T47D (cell line): Measurements from ENCODE around the gene BICRA.
"Not testable (repeated sequence)": the region's sequence is repeated elsewhere in the genome, so short reads cannot be mapped to it uniquely, and the experiment has no call there.

Experiments used
- DNase-seq, 2 experiments: peaks; one replicate each; pipeline versions ENCODE4 v3.0.0 to v3.0.0-alpha.2; 2011 to 2012; ENCODE audit warnings: low read depth in 1 of 2, low spot score in 1 of 2
- JUND ChIP-seq: IDR thresholded peaks from 2 replicates; pipeline ENCODE4 v1.6.1; 2012; ENCODE audit warnings: low read depth
- in situ Hi-C: cut with HindIII; loops from 2 replicates; pipeline ENCODE4 v1.10.0; 2016; ENCODE audit warnings: low sequenced_read_pairs, low pct_unique_long_range_greater_than_20kb

BICRA gene

DNA sequence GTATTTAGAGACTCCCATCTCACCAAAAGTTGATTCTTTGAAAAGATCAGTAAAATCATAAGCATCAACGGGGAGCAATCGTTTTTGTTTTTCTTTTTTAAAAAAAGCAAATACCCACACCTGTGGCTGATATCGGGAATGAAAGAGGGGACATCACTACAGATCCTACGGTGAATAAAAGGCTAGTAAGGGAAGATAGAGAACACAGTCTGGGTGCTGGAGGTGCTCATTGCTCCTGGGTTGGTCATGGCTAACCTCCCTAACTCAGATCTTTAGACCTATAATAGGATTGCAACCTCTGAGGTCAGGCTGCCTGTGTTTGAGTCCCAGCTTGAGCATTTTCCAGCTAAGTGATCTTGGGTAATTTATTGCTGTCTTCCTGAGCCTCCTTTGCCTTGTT is 105.4 kb downstream of the BICRA start:
- in situ Hi-C loops: no loop called here
- DNase-seq: no peak

DNA sequence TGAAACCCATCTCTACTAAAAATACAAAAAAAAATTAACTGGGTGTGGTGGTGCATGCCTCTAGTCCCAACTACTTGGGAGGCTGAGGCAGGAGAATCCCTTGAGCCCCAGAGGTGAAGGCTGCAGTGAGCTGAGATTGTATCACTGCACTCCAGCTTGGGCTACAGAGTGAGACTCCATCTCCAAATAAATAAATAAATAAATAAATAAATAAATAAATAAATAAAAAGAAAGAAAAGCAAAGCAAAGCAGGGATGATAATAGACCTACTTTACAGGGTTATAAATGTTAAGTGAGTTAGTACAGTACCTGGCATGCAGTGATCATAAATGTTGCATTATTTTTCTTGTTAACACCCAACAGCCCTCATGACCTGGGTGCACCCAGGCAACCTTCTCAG is 105.9 kb downstream of the BICRA start:
- DNase-seq, in situ Hi-C loops: not testable (repeated sequence)

More for the DNA sequence above, 105.4 kb downstream of the BICRA start:
- TF ChIP-seq JUND: no peak

DNA sequence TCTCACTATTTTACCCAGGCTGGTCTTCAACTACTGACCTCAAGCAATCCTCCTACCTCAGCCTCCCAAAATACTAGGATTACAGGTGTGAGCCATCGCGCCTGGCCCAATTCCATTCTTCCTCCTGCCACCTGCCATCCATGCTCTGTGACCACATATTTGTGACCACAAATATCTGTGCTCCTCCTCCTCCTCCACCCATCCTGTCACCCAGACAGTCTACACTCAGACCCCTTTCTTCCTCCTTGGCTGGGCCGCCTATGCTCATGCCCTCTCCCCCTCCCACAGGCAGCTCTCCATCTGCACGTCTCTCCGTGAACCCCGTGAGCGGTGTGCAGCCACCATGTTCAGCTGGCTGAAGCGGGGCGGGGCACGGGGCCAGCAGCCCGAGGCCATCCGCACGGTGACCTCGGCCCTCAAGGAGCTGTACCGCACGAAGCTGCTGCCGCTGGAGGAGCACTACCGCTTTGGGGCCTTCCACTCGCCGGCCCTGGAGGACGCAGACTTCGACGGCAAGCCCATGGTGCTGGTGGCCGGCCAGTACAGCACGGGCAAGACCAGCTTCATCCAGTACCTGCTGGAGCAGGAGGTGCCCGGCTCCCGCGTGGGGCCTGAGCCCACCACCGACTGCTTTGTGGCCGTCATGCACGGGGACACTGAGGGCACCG is 107.5 kb downstream of the BICRA start:
- DNase-seq: no peak
- in situ Hi-C loops: no loop called here
- TF ChIP-seq JUND: no peak

DNA sequence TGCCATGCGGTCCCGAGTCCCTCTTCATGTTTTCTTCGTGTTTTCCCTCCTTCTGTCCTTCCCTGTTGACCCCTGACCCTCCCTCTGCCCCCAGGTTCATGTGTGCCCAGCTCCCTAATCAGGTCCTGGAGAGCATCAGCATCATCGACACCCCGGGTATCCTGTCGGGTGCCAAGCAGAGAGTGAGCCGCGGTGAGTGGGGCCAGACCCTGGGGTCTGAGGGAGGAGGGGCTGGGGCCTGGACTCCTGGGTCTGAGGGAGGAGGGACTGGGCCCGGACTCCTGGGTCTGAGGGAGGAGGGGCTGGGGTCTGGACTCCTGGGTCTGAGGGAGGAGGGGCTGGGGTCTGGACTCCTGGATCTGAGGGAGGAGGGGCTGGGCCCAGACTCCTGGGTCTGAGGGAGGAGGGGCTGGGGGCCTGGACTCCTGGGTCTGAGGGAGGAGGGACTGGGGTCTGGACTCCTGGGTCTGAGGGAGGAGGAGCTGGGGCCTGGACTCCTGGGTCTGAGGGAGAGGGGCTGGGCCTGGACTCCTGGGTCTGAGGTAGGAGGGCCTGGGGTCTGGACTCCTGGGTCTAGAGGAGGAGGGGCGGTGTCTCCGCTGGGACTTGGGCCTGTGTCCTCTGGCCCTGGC is 109.6 kb downstream of the BICRA start:
- DNase-seq, in situ Hi-C loops: not testable (repeated sequence)

DNA sequence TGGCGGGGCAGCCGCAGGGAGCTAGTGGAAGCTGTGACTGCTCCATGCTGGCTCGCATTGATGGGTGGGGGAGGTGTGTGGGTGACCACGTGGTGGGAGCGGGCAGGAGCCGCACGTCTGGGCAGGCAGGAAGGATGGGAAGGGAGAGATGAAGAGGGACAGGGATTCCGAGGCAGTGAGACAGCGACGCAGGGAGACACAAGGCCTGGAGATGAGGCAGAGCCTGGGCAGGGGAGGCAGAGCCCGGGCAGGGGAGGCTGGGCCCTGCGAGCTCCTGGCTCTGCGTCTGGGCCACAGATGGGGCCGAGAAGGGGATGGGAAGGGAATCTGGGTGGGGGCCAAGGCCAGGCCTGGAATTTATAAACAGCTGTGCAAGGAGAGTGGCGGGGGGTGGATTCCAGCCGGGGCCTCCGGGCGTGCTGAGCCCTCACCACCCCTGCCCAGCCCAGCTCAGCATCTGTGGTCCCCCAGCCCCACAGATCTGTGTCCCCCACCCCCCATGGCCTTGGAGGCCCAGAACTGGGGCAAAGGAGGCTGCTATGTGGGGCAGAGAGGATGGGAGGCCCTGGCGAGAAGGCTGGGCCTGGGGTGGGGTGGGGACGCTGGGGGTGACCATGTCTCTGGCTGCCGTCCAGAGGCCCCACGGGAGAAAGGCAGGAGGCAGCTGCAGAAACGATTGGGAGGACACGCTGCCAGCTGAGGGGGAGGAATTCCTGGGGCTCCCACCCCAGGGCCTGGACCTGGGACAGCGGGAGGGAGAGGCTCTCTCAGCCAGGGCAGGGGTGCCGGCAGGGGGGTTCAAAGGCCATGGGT is 110.3 kb downstream of the BICRA start:
- no peak for TF ChIP-seq JUND
- DNase-seq: no peak
- in situ Hi-C loops: no loop called here

DNA sequence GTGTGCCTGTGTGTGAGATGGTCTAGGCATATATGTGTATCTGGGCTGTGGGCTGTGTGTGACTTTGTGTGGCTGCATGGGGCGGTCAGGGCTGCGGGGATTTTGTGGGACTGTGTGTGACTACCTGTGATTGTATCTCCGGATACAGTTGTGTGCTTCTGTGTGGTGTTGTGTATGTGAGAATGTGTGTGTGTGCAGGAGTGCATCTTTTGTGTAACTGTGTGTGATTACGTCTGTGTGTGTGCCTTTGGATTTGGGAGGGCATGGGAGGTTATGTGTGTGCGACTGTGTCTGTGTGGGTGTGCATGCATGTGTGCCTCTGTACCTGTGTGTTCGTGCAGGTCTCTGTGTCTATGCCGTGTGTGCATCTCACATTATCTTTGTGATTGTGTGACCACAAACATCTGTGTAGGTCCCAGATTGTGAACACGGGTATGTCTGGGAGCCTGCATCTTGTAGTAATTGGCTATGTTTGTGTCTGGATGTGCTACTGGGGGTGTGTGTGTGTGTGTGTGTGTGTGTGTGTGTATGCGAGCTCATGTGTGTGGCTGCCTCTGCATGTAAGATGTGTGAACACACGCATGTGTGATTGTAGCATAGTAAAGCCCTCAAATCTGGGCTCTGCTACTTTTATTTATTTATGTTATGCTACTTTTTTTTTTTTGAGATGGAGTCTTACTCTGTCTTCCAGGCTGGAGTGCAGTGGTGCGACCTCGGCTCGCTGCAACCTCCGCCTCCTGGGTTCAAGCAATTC is 111.9 kb downstream of the BICRA start:
- no peak for TF ChIP-seq JUND
- in situ Hi-C loops: no loop called here
- DNase-seq: no peak

DNA sequence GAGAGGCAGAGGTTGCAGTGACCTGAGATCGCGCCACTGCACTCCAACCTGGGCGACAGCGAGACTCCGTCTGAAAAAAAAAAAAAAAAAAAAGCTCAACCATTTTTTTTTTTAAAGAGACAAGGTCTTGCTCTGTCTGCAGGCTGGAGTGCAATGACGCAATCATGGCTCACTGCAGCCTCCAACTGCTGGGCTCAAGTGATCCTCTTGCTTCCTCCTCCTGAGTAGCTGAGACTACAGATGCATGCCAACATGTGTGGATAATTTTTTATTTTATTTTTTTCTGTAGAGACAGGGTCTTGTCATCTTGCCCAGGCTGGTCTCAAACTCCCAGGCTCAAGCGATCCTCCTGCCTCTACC is 114.6 kb downstream of the BICRA start:
- no peak for TF ChIP-seq JUND
- DNase-seq: peak in 1 of 2 experiments; percentile 47
- in situ Hi-C loops: no loop called here

DNA sequence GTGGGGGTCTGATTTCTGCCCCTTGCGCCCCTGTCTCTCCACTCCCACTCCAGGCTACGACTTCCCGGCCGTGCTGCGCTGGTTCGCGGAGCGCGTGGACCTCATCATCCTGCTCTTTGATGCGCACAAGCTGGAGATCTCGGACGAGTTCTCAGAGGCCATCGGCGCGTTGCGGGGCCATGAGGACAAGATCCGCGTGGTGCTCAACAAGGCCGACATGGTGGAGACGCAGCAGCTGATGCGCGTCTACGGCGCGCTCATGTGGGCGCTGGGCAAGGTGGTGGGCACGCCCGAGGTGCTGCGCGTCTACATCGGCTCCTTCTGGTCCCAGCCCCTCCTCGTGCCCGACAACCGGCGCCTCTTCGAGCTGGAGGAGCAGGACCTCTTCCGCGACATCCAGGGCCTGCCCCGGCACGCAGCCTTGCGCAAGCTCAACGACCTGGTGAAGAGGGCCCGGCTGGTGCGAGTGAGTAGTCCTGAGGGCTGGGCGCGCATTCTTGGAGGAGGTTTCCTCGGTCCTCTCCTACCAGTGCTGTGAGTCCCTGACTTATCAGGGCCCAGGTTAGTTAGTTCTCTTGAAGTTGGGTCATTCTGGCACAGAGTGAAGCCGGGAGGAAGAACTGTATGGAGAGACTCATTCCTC is 116.9 kb downstream of the BICRA start:
- no peak for TF ChIP-seq JUND
- in situ Hi-C loops: no loop called here
- DNase-seq: peak in 1 of 2 experiments; percentile 65

DNA sequence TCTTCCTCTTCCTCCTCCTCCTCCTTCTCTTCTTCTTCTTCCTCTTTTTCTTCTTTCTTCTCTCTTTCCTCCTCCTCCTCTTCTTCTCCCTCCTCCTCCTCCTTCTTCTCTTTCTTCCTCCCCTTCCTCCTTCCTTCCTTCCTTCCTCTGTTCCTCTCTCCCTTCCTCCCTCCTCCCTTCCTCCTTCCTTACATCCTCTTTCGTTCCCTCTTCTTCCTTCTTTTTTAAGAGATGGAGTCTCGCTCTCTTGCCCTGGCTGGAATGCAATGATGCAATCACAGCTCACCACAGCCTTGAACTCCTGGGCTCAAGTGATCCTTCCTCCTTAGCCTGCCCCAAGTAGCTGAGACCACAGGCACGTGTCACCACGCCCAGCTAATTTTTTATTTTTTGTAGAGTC is 117.5 kb downstream of the BICRA start:
- peak in 1 of 2 experiments; percentile 57 for DNase-seq
- in situ Hi-C loops: no loop called here
- no peak for TF ChIP-seq JUND

DNA sequence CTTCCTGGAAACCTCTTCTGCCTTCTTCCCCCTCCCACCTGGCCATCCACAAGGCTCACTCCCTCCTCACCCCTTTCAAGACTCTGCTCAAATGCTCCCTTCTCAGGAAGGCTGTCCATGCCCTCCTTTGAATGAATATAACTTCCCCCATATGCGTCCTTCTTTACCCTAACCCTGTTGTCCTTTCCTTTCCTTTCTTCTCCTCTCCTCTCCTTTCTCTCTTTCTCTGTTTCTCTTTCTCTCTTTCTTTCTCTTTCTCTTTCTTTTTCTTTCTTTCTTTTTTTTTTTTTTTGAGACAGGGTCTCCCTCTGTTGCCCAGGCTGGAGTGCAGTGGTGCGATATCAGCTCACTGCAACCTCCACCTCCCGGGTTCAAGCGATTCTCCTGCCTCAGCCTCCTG is 119.4 kb downstream of the BICRA start:
- DNase-seq, in situ Hi-C loops: not testable (repeated sequence)

DNA sequence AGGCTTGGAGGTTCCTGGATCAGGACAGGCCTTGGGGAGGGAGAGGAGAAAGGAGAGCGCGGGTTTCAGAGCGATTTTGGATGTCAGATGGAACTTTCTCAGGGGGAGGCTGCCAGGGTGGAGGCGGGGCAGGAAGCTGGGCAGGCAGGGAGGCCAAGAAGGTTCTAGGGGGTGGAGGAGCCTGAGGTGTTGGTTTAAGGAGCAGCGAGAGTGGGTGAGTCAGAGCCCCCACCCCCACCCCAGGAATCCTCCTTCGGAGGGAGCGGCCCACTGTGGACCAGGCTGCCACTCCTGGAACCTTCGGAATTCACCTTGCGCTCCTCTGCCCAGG is 120.5 kb downstream of the BICRA start:
- in situ Hi-C loops: no loop called here
- TF ChIP-seq JUND: peak; percentile 59; the same call in 1 of the 2 replicates
- peak; percentile 48 to 96 for DNase-seq

DNA sequence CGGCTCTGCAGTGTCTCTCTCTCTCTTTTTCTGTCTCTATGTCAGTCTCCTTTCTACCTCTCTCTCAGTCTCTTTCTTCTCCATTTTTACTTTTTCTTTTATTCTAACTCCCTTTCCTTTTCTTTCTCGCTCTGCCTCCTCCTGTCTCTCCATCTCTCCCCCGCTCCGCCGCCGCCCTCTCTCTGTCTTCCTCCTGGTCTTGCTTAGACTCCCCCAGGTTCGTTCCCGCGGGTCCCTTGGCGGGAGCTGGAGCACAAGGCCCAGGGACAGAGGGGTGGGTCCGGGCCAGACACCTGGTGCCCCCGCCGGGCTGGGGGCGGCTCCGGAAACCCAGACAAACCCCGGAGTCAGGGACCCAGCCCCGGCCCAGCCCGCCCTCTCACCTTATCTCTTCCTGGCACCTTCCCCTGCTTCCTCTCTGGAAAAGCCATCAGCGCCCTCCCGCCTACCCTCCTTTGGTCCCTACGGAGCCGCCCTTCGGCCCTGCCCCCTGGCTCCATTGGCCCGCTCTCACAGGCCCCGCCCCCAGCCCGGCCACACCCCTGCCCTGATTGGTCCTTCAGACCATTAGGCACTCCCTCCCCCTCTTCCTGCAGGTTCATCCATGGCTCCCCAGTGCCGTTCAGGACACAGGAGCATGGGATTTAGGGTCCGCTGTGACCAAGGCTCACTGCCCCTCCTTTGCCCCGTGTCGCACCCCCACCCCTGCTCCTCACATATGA is 121.0 kb downstream of the BICRA start:
- peak; percentile 45 to 91 for DNase-seq
- in situ Hi-C loops: no loop called here
- TF ChIP-seq JUND: no peak
